GM18519 (cell line): ENCODE measurements around the gene ATP1A4.

ENCODE experiments used
- ATAC-seq: cut with Tn5 transposase; IDR thresholded peaks from one replicate; pipeline ENCODE4 v1.9.1; 2021; ENCODE audit warnings: mild to moderate bottlenecking, moderate library complexity; ENCODE audit not compliant: unreplicated experiment, low FRiP score

The ATP1A4 gene

DNA sequence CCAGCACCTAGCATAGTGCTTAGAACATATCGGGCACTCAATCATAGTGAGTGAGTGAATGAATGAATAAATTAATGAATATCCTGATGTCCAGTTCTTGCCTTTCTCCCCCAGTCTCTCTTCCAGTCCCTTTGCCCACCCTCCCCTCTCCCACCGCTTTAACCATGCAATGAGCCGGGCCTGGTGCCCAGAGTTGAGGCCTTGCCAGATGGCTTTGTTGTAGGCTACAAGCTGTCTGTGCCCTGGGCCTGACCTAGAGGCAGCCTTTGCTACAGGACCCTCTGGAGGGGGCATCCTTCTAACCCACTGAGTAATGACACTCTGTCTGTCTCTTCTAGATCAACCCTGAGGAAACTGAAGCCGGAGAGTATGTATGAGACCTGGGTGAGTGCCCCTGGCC is 45.8 kb downstream of the ATP1A4 start:
- no peak for ATAC-seq

DNA sequence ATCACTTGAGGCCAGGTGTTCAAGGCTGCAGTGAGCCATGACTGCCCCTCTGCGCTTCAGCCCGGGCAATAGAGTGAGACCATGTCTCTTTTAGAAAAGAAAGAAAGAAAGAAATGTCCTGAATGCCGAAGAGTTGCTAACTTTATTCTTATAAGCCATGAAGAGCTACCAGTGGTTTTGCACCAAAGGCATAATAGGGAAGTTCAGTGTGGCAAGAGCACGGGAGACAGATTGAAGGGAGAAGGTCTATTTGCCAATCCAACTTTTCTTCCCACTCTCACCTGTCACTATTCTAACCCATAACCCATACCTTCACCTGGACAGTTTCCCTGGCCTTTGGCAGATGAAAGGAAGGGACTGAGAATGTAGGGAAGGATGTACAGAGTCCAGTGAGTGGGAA is 49.4 kb downstream of the ATP1A4 start:
- no peak for ATAC-seq

- no peak for ATAC-seq
These were observed 53.3 kb downstream of the ATP1A4 start for GRCh38 chr1:160204526-160205241.

DNA sequence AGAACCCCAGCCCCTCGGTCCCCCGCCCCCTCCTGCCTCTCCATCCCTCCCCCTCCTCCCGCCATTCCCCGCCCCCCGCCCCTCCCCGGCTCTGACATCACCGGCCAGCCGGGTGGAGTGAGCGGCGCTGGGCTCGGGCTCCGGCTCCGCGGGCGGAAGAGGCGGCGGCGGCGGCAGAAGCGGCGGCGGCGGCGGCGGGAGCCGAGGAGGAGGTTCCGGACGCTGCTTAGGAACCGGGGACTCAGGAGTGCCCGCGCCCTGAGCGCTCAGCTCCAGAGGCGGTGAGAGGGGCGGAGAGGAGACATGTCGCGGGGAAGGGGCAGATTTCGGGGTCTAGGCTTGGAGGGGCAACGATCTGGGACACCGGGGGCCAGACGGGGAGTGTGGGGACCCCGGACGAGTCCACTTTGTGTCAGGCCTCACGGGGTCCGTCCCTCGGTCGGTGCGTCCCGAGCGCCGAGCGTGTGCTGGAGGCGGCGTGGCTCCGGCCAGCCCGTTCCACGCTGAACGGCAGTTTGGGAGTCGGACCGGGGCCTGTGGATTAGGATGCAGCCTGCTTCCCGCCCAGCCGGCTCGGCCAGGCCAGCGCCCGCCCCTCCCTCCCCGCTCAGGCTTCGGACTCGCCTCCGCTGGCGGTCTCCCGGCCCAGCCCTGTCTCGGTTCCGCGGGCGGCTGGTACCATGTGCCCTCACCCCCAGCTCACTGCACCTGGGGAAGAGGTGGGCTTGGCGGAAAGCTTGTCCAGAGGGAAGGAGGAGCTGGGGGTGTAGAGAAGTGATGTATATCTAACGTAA is 54.0 kb downstream of the ATP1A4 start, which contains the start of gene PEA15:
TSS of gene PEA15 (plus strand) at position 143 of the 794 bp plus-strand sequence. CDS start 6,161 bp downstream, outside the sequence.
- ATAC-seq: no peak

DNA sequence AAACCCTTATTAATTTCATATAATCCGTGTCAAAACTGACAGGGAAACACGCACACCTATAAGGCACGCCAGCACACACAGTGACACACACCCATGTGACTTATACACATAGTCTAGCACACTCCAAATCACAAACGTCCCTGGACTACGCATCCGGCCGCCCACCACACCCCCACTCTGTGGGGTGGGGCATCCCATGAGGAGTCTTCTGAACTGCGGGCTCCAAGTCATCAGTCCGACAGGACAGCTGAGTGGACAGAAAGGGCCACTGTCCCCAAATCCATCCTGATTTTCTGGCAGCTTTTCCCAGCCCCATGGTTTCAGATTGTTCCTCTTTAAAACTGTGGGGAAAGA is 54.6 kb downstream of the ATP1A4 start:
- ATAC-seq: peak; percentile 46

DNA sequence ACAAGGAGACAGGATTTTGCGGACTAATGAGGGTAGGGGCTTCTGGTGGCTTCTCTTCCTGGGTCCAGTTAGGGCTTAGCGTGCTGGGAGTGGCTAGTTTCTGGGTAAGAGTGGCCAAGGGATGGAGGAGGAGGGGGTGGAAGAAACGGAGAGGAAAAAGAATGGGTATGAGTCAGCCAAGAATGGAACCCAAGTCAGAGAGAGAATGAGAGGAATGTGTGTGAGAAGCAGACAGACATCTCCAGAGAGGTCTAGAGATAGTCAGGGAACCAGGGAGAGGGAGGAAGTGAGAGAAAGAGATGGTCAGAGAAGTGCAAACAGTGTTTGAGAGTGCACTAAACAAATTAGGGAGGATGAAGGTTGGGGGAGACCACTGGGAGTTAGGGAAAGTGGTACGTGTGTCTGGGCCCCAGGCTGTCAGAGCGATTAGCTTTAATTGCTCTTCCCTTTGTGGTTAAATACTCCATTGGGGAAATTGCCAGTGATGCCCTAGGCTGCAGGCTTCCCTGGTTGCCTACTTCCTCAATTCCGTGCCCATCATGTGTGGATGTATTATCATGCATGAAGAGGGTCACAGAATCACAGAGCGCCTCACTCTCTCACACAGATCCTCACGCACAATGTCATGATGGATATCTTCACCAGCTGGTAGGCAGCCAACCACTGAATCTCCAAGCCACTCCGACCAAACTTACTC is 55.2 kb downstream of the ATP1A4 start:
- ATAC-seq: no peak

DNA sequence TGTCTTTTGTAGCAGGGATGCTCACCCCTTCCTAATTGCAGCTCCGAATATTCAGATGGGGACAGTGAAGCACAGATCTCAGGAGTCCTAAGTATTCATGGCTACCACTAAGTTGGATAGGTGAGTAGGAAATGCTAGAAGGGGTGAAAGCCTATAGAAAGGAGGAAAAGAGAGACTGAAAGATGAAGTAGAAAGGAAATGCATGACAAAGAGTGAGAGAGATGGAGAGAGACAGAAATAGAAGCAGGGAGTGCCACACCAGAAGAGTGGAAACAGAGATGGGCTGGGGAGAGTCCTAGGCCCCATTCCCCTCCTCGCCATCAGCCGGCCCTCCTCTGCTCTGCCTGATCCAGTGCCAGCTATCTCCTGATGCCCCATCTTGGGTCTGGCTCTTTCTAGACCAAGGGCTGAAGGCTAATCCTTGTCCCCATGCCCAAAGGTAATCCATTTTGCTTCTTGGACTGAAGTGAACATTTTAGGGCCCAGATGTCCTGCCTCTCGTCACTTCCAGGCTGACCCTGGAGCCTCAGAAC is 55.8 kb downstream of the ATP1A4 start:
- no peak for ATAC-seq

DNA sequence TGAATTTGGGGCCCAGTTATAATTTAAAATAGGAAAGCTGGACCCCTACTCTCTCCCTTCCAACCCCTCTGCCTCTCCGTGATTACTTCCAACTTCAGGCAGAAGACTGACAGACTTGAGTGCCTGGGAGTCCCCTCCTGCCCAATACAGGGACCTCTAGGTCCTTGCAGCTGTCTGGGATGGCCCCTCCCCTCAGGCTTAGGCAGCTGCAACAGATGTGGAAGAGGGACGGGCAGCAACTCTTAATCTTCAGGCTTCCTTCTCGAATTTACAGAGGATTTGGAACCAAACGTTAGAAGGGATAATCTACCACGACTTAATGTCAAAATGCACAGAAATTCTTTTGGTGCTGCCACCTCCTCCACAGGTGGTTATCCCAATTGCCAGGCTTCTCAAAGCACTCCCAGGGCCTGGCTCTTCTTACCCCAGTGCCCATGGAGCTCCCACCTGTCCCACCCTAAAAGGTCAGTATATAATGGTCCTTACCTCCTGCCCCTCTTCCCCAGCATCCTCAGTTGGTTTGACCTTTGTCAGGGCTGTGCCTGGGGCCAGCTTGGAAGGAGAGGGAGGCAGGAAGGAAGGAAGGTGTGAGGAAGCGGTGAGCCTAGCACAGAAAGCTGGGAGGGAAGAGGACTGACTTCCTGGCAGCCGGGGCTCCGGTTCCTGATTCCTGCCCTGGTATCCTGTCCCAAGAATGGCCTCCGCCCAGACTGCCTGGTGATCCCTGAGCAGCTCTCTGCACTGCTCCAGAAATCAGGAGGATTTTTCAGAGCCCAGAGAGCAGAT is 56.6 kb downstream of the ATP1A4 start:
- no peak for ATAC-seq

DNA sequence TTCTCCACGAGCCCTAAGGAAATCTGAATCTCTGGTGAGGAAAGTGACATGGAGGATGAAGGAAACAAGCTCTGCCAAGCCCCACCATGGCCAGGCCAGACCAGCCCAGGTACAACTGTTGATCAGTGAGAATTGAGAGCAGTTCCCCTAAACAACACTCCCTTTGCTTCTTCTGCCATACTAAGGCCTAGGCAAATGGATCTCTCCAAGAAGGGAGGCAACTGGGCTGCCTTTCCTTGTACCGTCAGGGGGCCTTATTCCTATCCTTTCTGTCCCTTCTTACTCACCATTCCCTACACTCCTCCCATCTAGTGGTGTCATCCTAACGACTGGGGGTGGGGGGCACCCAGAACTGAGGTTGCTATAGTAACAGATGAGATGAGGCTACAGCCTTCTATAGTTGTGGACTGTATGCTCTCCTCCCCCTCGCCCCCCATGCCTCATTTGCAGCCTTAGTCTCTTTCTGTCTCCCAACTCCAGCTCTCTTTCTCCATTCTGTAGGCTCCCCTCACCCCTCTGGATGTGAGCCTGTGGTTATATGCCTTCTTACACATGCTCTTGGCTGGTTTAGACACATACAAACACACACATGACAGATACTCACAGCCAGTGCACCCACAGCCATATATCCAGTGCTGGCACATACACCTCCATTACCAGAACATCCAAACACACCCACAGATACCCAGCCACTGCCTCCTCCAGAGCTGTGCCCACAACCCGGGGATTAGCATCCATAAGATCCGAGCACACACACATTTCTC is 57.3 kb downstream of the ATP1A4 start:
- no peak for ATAC-seq

DNA sequence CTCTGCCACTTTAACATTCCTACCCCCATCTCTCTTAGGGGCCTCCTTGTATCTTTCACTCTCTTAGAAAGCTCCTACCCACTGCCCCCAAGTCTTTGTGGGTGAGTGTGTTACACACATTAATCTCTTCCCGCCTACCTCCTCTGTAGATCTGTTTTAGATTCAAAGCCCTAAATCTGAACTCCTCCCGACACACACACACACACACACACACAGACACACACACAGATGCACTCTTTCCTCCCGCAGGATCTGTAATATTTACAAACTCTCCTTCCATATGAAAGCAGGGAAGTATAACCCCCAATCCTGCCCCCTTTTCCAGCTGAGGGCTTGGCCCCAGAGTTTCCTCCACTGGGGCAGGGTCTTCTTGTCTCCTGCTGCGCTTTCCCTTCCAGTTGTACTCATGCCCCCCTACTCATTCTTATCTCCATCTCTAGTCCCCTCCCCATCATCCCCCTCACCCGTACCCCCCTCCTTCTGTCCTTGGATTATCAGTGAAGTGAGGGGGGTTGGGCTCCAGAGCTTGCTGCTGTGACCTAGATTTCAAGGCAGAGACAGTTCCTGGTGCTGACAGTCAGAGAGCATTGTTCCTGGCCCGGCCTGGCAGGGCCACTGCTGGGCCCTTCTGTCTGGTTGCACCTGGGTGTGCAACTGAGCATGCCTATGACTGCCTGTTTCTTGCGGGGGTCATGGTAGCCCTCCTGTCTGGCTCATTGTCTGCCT is 58.1 kb downstream of the ATP1A4 start:
- no peak for ATAC-seq

GRCh38 chr1:160210561-160210960 is 59.2 kb downstream of the ATP1A4 start:
- no peak for ATAC-seq

DNA sequence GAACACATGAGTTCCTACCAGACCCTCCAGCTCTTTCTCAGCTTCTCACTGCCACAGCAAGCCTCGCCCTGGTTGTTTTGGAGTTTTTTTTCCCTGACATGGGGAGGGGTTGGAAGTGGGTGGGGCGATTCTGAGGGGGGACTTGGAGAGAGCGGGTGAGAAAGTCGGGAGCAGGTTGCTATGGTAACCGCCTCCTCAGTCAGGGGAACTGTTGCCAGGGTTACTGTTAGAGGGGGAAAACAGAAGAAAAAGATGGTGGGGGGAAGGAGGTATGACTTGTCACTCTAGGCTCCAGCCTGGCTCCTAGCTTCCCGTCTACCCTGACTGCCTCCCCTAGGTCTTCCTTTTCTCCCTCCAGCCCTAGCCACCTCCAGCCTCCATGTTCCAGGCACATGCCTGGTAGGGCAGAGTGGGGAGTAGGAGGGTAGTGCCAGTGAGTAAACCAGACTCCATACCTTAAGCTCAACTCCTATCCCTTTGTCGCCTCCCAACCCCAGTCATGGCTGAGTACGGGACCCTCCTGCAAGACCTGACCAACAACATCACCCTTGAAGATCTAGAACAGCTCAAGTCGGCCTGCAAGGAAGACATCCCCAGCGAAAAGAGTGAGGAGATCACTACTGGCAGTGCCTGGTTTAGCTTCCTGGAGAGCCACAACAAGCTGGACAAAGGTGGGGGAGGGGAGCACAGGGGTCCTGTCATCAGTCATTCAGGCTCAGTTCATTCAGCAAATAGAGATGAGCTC is 59.8 kb downstream of the ATP1A4 start:
- no peak for ATAC-seq

DNA sequence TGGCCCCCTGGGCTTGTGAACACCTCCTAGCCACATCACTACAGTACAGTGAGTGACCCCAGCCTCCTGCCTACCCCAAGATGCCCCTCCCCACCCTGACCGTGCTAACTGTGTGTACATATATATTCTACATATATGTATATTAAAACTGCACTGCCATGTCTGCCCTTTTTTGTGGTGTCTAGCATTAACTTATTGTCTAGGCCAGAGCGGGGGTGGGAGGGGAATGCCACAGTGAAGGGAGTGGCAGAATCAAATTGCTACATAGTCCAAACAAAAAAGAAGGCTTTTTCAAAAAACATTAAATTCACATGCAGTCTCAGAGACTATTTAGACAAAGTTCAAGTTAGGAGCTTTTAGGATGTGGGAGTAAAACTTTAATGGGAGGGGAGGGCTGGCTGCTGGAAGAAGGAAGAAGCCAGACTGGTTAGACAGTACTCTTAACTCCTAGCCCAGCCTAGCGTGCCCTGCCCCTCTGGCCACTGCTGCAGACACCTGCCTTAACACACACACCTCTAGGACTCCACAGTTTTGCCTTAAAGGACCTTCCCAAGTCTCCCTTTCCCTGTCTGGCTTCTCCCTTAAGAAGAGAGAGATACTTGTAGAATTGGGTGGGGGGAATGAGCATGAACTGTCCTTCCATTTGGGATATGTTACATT is 63.2 kb downstream of the ATP1A4 start:
- ATAC-seq: no peak

DNA sequence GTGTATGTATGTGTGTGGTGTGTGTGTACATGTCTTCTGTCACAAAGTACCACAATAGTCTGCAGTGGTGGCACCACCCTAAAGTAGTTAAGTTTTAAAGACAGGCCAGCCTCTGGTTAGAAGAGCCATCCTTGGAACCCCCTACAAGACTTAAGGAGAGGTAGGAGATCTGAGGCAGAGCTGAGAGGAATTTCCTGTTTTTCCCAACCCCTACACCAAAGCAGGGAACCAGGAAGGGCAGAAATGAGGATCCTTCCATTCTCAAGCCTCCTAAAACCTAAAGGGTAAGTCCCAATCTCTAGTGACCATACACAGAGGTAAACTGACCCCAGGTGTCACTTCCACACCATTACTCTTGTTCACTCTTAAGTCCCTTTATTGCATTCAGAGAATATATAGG is 64.9 kb downstream of the ATP1A4 start:
- no peak for ATAC-seq

DNA sequence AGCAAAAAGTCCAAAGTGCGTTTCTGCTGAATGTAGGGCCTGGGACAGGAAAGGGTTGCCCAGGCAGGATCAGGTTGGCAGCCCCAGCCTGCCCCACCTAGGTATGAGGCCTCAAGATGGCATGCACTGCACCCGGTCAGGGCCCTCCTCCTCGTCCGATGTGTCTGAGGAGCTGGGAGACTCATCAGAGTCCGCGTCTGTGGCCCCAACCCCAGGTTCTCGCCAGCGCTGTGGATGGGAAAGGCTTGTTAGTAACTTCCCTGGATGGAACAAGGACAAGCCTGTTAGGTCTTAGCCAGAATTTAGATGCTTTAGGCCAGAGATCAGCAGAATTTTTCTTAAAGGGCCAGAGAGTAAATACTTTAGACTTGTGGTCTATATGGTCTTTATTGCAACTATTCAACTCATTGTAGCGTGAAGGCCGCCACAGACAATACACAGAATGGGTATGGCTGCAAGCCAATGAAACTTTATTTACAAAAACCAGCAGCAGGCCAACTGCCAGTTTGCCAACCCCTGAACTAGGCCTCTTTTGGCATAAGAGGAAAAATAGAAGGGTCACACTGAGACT is 66.2 kb downstream of the ATP1A4 start:
- no peak for ATAC-seq

- no peak for ATAC-seq
These were observed 67.9 kb downstream of the ATP1A4 start for GRCh38 chr1:160219062-160219929.

GRCh38 chr1:160220301-160220700 is 68.9 kb downstream of the ATP1A4 start:
- no peak for ATAC-seq
